Measurements from ENCODE around the gene CUTA. TPM values are rescaled to one million over a fixed set of nuclear protein-coding genes. Genes with fewer than 3 reads are reported as not detected.

The CUTA gene
- total RNA-seq, 4 donors from 2014 or later = 109 to 136 (median 123) TPM

DNA sequence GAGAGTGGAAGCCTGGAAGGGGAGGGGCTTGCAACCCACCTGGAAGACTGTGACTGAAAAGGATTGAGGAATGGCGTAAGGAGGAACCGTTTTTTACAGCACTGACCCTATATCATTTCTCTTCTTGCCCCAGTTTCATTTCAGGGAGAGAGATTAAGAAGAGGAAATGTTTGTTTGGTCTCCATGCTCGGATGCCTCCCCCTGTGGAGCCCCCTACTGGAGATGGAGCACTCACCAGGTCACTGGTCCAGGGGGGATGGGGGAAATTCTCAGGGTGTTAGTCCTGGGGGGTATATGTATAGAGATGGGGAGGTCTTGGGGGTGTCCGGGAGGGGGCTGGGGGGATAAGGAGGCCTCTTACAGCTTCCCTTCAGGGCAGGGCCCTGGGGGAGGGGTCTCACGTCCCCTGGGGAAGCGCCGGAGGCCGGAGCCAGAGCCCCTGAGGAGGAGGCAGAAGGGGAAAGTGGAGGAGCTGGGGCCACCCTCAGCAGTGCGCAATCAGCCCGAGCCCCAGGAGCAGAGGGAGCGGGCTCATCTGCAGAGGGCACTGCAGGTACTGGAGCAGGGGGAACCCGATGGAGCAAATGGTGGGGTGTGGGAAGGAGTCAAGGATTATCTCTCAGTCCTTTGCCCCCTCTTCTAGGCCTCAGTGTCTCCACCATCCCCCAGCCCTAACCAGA lies 3.2 kb downstream of the CUTA start:
- no peak for DNase-seq (ENCODE audit: extremely low spot score)
- no peaks in the 10 kb centered on the region for H3K27me3 ChIP-seq
- H3K4me3 ChIP-seq = no peak overlapping the region
- H3K27ac ChIP-seq (replicated peaks in 1 of 4) = peak overlapping the region in 3 of 4 donors; percentile 19 to 100 (median 38)
- no peaks in the 10 kb centered on the region for H3K9me3 ChIP-seq
- TF ChIP-seq POLR2A (IDR thresholded peaks at IDR 0.05; ENCODE audit: low read depth) = no peak
- no peak for TF ChIP-seq POLR2AphosphoS5 (IDR thresholded peaks at IDR 0.05)
- TF ChIP-seq, protein P1, sequence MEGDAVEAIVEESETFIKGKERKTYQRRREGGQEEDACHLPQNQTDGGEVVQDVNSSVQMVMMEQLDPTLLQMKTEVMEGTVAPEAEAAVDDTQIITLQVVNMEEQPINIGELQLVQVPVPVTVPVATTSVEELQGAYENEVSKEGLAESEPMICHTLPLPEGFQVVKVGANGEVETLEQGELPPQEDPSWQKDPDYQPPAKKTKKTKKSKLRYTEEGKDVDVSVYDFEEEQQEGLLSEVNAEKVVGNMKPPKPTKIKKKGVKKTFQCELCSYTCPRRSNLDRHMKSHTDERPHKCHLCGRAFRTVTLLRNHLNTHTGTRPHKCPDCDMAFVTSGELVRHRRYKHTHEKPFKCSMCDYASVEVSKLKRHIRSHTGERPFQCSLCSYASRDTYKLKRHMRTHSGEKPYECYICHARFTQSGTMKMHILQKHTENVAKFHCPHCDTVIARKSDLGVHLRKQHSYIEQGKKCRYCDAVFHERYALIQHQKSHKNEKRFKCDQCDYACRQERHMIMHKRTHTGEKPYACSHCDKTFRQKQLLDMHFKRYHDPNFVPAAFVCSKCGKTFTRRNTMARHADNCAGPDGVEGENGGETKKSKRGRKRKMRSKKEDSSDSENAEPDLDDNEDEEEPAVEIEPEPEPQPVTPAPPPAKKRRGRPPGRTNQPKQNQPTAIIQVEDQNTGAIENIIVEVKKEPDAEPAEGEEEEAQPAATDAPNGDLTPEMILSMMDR (IDR thresholded peaks at IDR 0.05) = no peak
- TF ChIP-seq EP300 (IDR thresholded peaks at IDR 0.05) = no peak
- 76% methylated on average over 9 of the region's 12 CpGs for WGBS
- intact Hi-C loops (cut with DNase I) = no loop called here
- H3K36me3 ChIP-seq = peaks cover 24 to 47% (median 46%) of the 10 kb centered on the region in 4 donors
- peaks cover 42 to 83% (median 80%) of the 10 kb centered on the region in 4 donors for H3K4me1 ChIP-seq

- Histone ChIP-seq H3K27ac (replicated peaks in 1 of 4) (peak overlapping the region in 3 of 4 donors; percentile 19 to 100 (median 25)), H3K9me3 (no peaks in the 10 kb centered on the region), H3K36me3 (peaks cover 24 to 47% (median 46%) of the 10 kb centered on the region in 4 donors), H3K4me1 (peaks cover 29 to 76% (median 72%) of the 10 kb centered on the region in 4 donors), H3K27me3 (no peaks in the 10 kb centered on the region), H3K4me3 (no peak overlapping the region)
- no peak for DNase-seq (ENCODE audit: extremely low spot score)
- TF ChIP-seq, protein P1 (IDR thresholded peaks at IDR 0.05) = no peak
- TF ChIP-seq EP300 (IDR thresholded peaks at IDR 0.05) (no peak), POLR2AphosphoS5 (IDR thresholded peaks at IDR 0.05) (no peak), POLR2A (IDR thresholded peaks at IDR 0.05; ENCODE audit: low read depth) (no peak)
- WGBS = 76% methylated on average over 14 of the region's 14 CpGs
- intact Hi-C loops (cut with DNase I) = no loop called here
Observed at GRCh38 chr6:33413241-33414120, 4.4 kb downstream of the CUTA start.

GRCh38 chr6:33412140-33413009 lies 5.5 kb downstream of the CUTA start:
- Histone ChIP-seq H3K4me3 (peak overlapping the region; percentile 99 to 100 (median 100)), H3K4me1 (peaks cover 25 to 71% (median 68%) of the 10 kb centered on the region in 4 donors), H3K27ac (replicated peaks in 1 of 4) (peak overlapping the region; percentile 97 to 100 (median 100)), H3K27me3 (no peaks in the 10 kb centered on the region), H3K36me3 (peaks cover 24 to 47% (median 46%) of the 10 kb centered on the region in 4 donors), H3K9me3 (no peaks in the 10 kb centered on the region)
- no peak for DNase-seq (ENCODE audit: extremely low spot score)
- TF ChIP-seq POLR2AphosphoS5 (IDR thresholded peaks at IDR 0.05) (no peak), EP300 (IDR thresholded peaks at IDR 0.05) (no peak), POLR2A (IDR thresholded peaks at IDR 0.05; ENCODE audit: low read depth) (no peak)
- TF ChIP-seq, protein P1 (IDR thresholded peaks at IDR 0.05) = no peak
- 89% methylated on average over 10 of the region's 10 CpGs for WGBS
- intact Hi-C loops (cut with DNase I) = no loop called here

GRCh38 chr6:33411632-33412005 lies 6.3 kb downstream of the CUTA start:
- Histone ChIP-seq H3K4me1 (peaks cover 18 to 63% (median 60%) of the 10 kb centered on the region in 4 donors), H3K36me3 (peaks cover 24 to 46% (median 45%) of the 10 kb centered on the region in 4 donors), H3K9me3 (no peaks in the 10 kb centered on the region), H3K27ac (replicated peaks in 1 of 4) (peak overlapping the region; percentile 97 to 100 (median 100)), H3K27me3 (no peaks in the 10 kb centered on the region), H3K4me3 (peak overlapping the region; percentile 99 to 100 (median 100))
- WGBS = 43% methylated on average over 6 of the region's 6 CpGs
- DNase-seq (ENCODE audit: extremely low spot score) = no peak
- TF ChIP-seq EP300 (IDR thresholded peaks at IDR 0.05) (no peak), POLR2AphosphoS5 (IDR thresholded peaks at IDR 0.05) (no peak), POLR2A (IDR thresholded peaks at IDR 0.05; ENCODE audit: low read depth) (no peak)
- TF ChIP-seq, protein P1 (IDR thresholded peaks at IDR 0.05) = no peak
- intact Hi-C loops (cut with DNase I) = no loop called here

All from esophagus muscularis mucosa (tissue), 4 donors.